Pancreas (tissue), 10 donors: Measurements from ENCODE around the gene FBN2. TPM values are rescaled to one million over a fixed set of nuclear protein-coding genes. Genes with fewer than 3 reads are reported as not detected.
A peak's percentile ranks its signal among the peaks of the same experiment; 100 is the strongest.

ENCODE experiments used
- ATAC-seq, 4 donors: fragments of 200-7000 bp; cut with Tn5 transposase; one replicate each; pipeline versions ENCODE4 v1.8.0 to v1.9.1; 2020; ENCODE audit warnings: mild to moderate bottlenecking in 4 of 4, moderate library complexity in 4 of 4
- DNase-seq, 6 donors: peaks; one replicate each; pipeline ENCODE4 v3.0.0-alpha.2; 2020
- FAIRE-seq: peaks from 2 replicates; lab custom pipeline; 2012; peaks lifted over from hg19 to GRCh38; lab: Jason Lieb, UNC
- H3K27ac ChIP-seq, 4 donors: fragments of 200-600 bp; sonication (generic); 1 replicate in 3 of 4; 2 replicates in 1 of 4; pipeline versions ENCODE4 v1.5.0 to v1.8.0; 2020
- H3K27me3 ChIP-seq, 4 donors: fragments of 200-600 bp; one replicate each; pipeline ENCODE4 v1.8.0; 2021
- H3K36me3 ChIP-seq, 3 donors: fragments of 200-600 bp; sonication (generic) in 1 of 3; one replicate each; pipeline versions ENCODE4 v1.5.0 to v1.8.0; 2020 to 2021
- H3K4me1 ChIP-seq, 3 donors: fragments of 200-600 bp; one replicate each; pipeline ENCODE4 v1.8.0; 2021
- H3K4me3 ChIP-seq, 4 donors: fragments of 200-600 bp; sonication (generic) in 2 of 4; one replicate each; pipeline versions ENCODE4 v1.5.0 to v1.8.0; 2020 to 2021
- H3K9me3 ChIP-seq, 4 donors: fragments of 200-600 bp; one replicate each; pipeline ENCODE4 v1.8.0; 2021
- WGBS, 2 donors: extraction: QIAGEN DNeasy Blood & Tissue Kit; methylation state at CpG; one replicate each; pipeline ENCODE4 v1.1.7; 2013; 5-methylcytosine and 5-hydroxymethylcytosine counted together
- intact Hi-C, 3 donors: fragments of 100-400 bp; cut with DNase I; formaldehyde crosslinking; loops; one replicate each; pipeline versions ENCODE4 v1.11.1 to v1.14.2; 2022
- polyA plus RNA-seq, 2 donors: library from polyadenylated mRNA; stranded (reverse); fragments of 200-250 nt; gene quantifications; one replicate each; pipeline ENCODE4 v1.2.3, GENCODE V29; 2013
- total RNA-seq, 6 donors: library from RNA; stranded (reverse); fragmentation: NEBNext Ultra II Directional in 4 of 6; extraction: Animal tissue kit (Norgen Biotek cat#: 25700) in 4 of 6; gene quantifications; one replicate each; pipeline versions ENCODE4 v1.2.1 to v1.2.4, GENCODE V29; 2021 to 2023
- TF ChIP-seq, protein P1 (sequence below), 4 donors: fragments of 200-600 bp; sonication (generic) in 3 of 4; IDR thresholded peaks; one replicate each; pipeline versions ENCODE4 v1.5.0 to v1.8.0; 2021; ENCODE audit warnings: antibody characterized with exemption in 4 of 4
- donor health status: healthy with polysubstance abuse.
- donor health status: DM: no; HTN: no; CAD: no; lungs with moderate emphysema.
- donor health status: DM: no; HTN: no; CAD: no.
- donor health status: control.
- donor health status: control.
- donor health status: Bipolar disorder and iron deficiency.
- donor health status: DM: yes; HTN: yes; CAD: no.
- donor health status: DM: no; HTN: no; CAD: no.
- donor health status: DM: no; HTN: no; CAD: no.
- donor health status: DM: yes; HTN: yes; CAD: no.

FBN2 gene
- total and polyA plus RNA-seq, 8 donors: 0.04 to 0.78 (median 0.18) TPM; not detected in 3

DNA sequence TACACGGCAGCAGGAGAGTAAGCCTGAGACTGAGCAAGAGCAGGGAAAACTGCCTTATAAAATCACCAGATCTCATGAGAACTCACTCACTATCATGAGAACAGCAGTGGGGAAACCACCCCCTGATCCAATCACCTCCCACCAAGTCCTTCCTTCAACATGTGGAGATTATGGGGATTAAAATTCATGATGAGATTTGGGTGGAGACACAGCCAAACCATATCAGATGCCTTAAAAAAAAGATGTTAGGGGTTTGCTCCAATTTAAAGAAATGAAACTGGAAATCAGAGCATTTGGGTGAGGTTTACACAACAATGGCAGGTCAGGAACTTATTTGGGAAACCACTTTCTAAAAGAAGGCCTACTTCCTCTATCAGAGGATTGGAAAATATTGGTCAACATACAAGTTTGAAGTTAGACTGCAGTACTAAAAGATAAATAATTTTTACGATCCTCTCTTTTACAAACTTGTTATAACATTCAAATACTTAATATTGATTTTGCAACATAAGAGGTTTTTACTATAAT, 105.1 kb downstream of the FBN2 start:
- DNase-seq (no peak), FAIRE-seq (no peak), ATAC-seq (no peak)
- Histone ChIP-seq H3K27ac (no peak overlapping the region), H3K4me1 (no peaks in the 10 kb centered on the region), H3K9me3 (no peaks in the 10 kb centered on the region), H3K4me3 (no peak overlapping the region), H3K36me3 (no peaks in the 10 kb centered on the region), H3K27me3 (peaks cover 0 to 4% (median 2%) of the 10 kb centered on the region in 4 donors)
- WGBS, 2 donors: 72 to 84% methylated on average over 2 of the region's 2 CpGs
- TF ChIP-seq, protein P1, sequence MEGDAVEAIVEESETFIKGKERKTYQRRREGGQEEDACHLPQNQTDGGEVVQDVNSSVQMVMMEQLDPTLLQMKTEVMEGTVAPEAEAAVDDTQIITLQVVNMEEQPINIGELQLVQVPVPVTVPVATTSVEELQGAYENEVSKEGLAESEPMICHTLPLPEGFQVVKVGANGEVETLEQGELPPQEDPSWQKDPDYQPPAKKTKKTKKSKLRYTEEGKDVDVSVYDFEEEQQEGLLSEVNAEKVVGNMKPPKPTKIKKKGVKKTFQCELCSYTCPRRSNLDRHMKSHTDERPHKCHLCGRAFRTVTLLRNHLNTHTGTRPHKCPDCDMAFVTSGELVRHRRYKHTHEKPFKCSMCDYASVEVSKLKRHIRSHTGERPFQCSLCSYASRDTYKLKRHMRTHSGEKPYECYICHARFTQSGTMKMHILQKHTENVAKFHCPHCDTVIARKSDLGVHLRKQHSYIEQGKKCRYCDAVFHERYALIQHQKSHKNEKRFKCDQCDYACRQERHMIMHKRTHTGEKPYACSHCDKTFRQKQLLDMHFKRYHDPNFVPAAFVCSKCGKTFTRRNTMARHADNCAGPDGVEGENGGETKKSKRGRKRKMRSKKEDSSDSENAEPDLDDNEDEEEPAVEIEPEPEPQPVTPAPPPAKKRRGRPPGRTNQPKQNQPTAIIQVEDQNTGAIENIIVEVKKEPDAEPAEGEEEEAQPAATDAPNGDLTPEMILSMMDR (IDR thresholded peaks at IDR 0.05): no peak
- intact Hi-C loops: no loop called here

DNA sequence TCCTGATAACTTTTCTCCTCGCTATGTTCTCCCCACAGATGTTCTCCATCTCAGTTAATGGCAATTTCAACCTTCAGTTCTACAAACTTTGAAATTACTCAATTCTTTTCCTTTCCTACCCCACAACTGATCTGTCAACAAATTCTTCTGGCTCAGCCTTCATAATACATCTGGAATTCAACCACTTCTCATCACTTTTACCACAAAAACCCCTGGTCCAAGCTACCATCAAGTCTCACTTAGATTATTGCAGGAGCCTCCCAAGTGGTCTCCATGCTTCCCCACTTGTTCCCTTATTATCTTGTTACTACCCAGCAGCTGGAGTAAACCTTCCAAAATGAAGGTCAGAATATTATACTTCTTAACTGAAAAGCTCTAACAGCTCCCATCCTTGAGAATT, 110.1 kb downstream of the FBN2 start:
- no peak overlapping the region for H3K4me3 ChIP-seq
- H3K27me3 ChIP-seq: peaks cover 0 to 4% (median 2%) of the 10 kb centered on the region in 4 donors
- no peak for DNase-seq
- no peaks in the 10 kb centered on the region for H3K9me3 ChIP-seq
- no peak overlapping the region for H3K27ac ChIP-seq
- FAIRE-seq: no peak
- H3K4me1 ChIP-seq: peaks cover 4 to 14% (median 7%) of the 10 kb centered on the region in 3 donors
- no peaks in the 10 kb centered on the region for H3K36me3 ChIP-seq
- ATAC-seq: no peak
- 83 to 85% methylated on average over 1 of the region's 1 CpG for WGBS, 2 donors
- TF ChIP-seq, protein P1 (IDR thresholded peaks at IDR 0.05): no peak
- intact Hi-C loops: no loop called here

DNA sequence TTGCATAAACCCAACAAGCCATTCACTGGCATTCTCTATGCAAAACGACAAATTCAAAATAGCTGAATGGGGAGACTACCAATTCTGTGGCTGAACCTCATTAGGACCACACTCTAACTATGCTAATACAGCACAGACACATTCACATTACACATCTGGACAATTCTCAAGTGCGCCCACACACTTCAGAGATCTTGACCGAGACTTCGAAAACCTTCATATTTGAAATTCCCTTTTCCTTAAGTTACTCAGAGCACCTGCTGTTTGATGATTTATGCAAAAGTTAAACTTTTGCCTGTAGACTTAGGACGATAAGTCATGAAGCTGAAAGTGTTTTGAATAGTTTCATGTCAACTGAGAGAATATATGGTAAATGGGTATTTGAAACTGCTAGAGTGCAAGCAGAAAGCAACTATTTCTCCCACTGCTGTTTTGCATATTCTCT, 111.9 kb downstream of the FBN2 start:
- peaks cover 0 to 4% (median 2%) of the 10 kb centered on the region in 4 donors for H3K27me3 ChIP-seq
- intact Hi-C loops: no loop called here
- FAIRE-seq: no peak
- DNase-seq: no peak
- WGBS, 2 donors: 48 to 52% methylated on average over 5 of the region's 5 CpGs
- H3K4me1 ChIP-seq: peaks cover 4 to 14% (median 7%) of the 10 kb centered on the region in 3 donors
- TF ChIP-seq, protein P1 (IDR thresholded peaks at IDR 0.05): no peak
- no peak overlapping the region for H3K27ac ChIP-seq
- ATAC-seq: no peak
- no peaks in the 10 kb centered on the region for H3K9me3 ChIP-seq
- H3K36me3 ChIP-seq: no peaks in the 10 kb centered on the region
- no peak overlapping the region for H3K4me3 ChIP-seq

DNA sequence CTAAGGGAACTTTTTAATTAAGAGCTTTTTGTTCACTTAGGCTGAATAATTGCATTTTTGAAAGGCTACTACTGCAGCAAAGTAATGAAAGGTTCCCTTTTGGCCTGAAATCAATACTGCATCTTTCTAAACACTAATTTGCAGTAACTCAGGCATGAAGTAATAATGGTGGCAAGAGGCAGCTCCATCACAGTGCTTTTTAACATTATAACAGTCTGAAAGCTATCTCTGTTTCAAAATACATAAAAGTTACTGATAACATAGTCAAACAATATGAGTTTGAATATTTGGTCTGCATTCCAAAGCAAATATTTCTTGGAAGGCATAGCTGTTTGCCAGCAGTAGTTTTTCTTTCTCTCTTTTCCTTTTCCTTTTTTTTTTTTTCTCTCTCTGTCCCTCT, 113.4 kb downstream of the FBN2 start:
- TF ChIP-seq, protein P1 (IDR thresholded peaks at IDR 0.05): no peak
- H3K9me3 ChIP-seq: no peaks in the 10 kb centered on the region
- no peak for DNase-seq
- no peak overlapping the region for H3K27ac ChIP-seq
- H3K4me3 ChIP-seq: no peak overlapping the region
- intact Hi-C loops: no loop called here
- peaks cover 0 to 12% (median 2%) of the 10 kb centered on the region in 4 donors for H3K27me3 ChIP-seq
- no peak for FAIRE-seq
- H3K36me3 ChIP-seq: no peaks in the 10 kb centered on the region
- ATAC-seq: peak in 2 of 4 donors; percentile 57 to 76
- H3K4me1 ChIP-seq: peaks cover 4 to 14% (median 7%) of the 10 kb centered on the region in 3 donors

DNA sequence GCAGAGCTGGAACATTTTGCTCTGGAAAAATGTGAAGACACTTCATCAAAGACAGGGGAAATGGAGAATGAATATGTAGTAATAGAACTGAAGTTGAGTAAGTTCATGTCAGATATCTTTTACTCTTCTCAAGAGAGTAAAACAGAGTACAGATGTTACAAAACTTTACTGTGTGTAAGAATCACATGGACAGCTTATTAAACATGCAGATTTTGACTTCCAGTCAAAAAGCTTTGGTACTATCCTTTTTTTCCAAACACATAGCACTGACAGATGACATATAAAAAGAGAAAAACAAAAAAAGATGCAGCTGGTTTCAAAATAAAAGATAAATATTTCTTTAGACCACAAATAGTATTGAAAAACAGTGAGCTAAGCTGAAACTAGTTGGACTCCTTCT, 115.4 kb downstream of the FBN2 start:
- TF ChIP-seq, protein P1 (IDR thresholded peaks at IDR 0.05): no peak
- Histone ChIP-seq H3K36me3 (no peaks in the 10 kb centered on the region), H3K27me3 (peaks cover 0 to 16% (median 0%) of the 10 kb centered on the region in 4 donors), H3K4me3 (no peak overlapping the region), H3K9me3 (no peaks in the 10 kb centered on the region), H3K4me1 (peaks cover 4 to 14% (median 7%) of the 10 kb centered on the region in 3 donors), H3K27ac (no peak overlapping the region)
- FAIRE-seq (no peak), DNase-seq (no peak), ATAC-seq (no peak)
- intact Hi-C loops: no loop called here
